Activated naive CD4-positive, alpha-beta T cell treated with Interleukin-2 at 50 U/mL for 16 hours (primary cell): ENCODE results near the gene UBR4.
"Not testable (repeated sequence)": the region's sequence is repeated elsewhere in the genome, so short reads cannot be mapped to it uniquely, and the experiment has no call there.

Experiments used
- DNase-seq: peaks from one replicate; pipeline ENCODE4 v3.0.0-alpha.2; 2020

The UBR4 gene

DNA sequence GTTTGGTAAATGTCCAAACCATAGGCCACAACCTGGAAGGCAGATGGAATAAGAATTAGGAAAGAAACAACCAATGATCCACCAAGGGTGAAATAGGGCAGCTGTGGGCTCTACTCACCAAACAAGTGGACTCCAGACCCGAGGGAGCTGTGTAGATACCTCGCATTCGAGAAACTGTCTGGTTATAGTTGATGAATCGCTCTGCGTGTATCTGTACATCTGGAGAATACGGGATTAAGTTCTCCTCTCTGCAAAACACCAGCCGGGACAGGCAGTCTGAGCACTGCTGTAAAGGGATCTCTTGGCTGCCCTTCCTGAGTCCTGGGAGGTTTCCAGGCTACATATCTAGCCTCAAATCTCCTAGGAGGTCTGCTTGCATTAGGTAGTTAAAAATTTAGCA, 9.4 kb upstream of the UBR4 start:
- no peak for DNase-seq

DNA sequence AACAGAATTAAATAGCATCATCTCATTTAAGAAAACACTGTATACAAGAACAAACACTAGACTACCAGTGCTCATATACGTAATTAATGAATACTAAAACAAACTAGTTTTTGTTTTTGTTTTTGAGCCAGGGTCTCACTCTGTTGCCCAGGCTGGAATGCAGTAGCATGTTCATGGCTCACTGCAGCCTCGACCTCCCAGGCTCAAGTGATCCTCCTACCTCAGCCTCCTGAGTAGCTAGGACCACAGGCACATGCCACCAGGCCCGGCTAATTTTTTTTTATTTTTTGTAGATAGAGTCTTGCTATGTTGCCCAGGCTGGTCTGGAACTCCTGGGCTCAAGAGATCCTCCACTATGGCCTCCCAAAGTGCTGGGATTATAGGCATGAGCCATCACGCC, 6.5 kb upstream of the UBR4 start:
- not testable (repeated sequence) for DNase-seq

DNA sequence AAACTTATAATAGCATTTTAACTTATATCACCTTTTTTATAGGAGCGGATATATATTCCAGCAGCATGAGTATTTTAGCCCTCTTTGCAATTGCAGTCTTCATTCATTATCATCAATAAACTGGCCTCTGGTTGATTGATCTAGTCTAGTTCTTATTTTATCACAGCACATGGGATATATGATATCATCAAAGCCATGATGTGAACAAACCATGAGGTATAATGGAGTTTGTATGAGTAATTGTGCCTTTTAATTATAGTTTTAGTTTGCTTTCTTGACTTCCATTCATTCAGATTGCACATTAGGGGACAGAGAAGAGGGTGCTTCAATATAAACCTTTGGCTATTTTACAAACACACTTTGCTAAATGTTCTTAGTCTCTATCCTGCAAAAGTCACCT, 3.5 kb upstream of the UBR4 start:
- no peak for DNase-seq

DNA sequence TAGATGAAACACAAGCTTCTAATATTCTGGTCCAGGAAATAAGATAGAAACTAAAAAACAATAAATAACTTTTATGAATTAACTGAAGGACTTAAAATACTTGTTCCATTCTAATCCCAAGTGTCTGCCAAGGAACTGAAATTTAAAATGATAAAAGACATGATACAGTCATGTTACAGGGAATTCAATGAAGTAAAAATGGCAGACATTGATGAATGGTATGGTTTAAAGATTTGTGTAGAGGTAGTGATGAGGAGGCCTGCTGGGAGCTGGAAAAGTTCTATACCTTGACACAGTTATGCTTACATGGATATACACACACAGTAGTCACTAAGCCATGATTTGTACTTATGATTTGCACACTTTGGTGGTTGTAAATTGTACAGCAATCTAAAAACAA, 2.1 kb upstream of the UBR4 start:
- no peak for DNase-seq

DNA sequence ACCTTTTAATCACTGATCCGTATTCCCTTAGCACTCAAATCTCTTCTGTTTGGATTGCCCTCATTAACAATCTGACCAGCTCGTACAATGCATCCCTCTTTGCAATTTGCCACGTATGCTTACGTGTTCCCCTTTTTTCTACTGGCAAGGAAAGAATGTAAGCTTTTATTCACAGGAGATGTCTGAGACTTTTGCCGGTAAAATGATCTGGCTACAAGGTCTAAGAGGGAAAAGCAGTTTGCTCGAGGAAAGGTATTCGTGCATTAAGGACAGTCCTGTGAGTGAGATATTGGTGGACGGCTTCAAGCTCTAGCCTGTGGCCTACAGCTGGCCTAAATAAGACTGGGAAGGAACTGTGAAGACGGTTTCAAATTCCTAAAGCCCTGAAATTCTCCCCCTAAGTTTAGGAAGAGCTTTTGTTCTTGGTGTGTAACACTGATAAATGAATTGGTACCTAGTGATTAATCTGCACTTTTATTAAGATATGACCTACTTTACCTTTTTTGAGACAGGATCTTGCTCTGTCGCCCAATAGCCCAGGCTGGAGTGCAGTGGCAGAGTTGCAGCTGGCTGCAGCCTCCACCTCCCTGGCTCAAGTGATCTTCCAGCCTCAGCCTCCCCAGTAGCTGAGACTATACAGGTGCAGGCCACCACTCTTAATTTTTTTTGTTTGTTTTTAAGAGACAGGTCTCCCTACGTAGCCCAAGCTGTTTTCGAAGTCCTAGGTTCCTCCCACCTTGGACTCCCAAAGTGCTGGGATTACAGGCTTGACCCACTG, 895 bp upstream of the UBR4 start:
- no peak for DNase-seq

DNA sequence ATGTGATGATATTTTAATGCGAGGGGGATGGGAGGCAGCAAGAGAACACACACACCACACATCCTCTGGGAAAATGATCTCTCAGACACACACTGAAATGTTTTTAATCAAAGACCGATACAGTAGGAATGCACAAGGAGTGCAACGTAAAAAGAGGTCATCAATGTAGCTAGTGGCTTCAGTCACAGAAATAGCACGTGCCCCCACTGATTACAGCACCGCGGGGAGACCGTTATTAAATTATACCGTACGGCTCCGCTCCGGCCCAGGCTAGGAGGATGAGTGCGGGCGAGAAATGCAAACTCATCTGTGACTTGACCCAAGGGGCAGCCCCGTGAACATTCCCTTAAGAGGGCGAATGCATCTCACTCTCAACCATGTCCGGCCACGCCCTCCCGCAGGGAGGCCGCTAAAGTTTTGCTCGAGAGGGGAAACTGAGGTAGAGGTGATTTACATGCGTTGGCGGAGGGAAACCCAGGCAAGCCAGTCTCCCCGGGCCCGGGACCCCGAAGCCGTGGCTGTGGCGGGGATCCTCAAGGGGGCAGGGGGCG, 552 bp downstream of the UBR4 start:
- peak; percentile 66 for DNase-seq

DNA sequence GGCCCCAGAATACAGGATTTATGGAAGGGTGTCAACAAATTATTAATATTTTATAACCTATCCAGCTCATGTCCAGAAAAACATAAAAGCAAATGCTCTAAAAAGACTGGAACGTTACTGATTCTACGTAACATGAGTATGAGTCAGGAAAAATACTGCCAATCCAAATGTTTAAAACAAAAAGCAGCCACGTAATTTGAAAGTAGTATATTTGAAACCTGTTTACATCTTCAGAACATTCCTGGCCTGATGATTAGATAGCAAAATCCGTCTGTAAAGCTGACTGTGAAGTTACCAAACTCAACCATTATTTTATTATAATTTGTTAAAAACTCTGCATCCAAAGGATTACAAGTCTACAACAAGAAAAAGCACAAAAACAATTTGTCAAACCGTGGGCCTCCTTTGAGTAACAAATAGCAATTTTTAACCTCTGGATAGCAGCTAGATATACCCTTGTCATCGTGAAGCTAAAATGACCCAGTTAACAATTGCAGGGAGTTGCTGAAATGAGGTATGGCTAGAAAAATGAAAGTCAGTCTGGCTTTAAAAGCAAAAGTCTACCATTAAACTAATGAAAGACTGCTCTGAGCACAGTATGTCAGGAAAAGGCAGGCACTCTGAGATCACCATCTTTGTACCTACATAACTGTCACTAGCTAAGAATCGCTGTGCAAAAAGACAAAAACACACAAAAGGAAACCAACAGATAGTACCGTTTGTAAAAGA, 1.2 kb downstream of the UBR4 start:
- no peak for DNase-seq

DNA sequence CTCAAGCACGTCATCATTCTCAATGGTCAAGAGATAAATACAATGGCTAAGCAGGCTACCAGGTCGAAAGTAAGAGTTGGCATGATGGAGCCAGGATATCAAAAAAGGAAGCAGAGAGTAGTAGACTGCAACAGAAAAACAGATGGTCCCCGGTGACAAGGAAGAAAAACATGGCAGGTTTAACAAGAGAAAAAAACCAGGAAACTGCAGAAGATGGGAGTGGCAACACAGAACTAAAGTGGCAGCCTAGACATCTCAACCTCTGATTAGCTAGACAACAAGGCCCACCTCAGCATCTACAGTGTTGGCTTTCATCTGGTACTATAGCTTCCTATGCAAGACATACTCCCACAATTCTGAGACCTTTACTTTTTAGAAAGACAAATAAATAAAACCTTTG, 3.1 kb downstream of the UBR4 start:
- no peak for DNase-seq

DNA sequence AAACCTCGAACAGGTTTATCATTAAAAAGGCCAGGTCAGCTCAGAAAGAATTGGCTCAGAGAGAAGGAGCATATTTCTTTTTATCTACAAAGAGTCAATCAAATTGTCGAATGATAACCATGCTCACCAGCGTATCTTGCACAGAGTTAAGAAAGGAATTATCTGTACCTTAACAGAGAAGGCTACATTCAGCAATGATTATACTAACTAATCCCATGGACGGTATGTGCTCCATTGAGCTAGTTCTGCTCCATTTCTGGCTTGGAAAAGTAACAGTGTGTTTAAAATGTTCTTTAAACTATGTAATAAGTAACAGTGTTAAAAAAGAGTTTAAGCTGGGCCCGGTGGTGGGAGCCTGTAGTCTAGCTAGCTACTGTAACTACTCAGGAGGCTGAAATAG, 4.2 kb downstream of the UBR4 start:
- no peak for DNase-seq

DNA sequence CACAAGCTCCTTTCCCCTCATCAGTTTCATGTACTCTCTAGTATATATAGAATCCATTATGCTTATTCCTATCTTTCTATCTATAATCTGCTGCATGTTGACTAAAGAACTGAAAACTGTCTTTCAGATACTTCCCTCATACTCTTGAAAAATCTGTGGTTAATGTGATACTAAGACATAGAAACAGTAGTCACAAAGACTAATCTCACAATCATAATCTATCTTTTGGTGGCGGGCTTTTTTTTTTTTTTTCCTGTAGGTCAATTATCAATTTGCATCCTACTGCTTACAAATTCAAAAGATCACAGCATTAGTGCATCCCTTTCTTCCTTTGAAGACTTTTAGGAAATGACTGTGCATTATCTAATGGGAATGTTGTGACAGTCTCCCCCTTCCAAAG, 4.7 kb downstream of the UBR4 start:
- DNase-seq, result no peak

DNA sequence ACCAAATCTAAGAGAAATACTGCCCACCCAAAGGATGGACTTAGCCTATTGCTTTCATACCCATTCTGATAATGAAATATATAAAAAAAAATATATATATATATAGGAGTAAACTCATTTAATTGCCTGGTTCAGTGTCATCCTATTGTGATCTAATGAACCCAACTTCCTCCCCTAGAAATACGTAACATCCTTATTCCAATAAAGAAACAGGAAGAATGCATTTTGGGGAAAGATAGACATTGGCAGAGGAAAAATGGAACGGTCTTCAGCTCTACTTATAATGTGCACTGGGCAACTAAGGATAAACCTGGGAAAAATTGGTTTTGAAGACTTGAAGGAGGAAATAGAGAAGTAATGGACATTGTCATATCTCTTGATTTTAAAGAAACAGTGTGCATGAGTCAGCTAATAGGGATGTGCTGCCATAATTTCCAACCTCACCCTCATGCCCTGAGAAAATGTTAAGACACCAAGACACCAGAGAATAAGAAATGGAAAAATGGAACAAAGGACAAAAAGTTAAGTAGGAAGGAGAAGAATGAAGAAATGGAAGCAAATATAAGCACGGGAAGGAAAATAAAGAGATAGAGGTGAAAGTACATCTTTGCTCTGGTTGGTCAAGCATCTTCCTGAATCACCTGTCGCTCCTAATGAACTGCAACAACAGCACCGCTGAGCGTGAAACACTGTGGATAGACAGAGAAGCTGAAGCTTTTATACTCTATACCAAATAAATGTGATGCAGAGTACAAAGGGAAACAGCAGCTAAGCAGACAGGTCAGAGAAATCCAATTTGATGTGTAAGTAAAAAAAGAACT, 5.4 kb downstream of the UBR4 start:
- DNase-seq, result no peak

DNA sequence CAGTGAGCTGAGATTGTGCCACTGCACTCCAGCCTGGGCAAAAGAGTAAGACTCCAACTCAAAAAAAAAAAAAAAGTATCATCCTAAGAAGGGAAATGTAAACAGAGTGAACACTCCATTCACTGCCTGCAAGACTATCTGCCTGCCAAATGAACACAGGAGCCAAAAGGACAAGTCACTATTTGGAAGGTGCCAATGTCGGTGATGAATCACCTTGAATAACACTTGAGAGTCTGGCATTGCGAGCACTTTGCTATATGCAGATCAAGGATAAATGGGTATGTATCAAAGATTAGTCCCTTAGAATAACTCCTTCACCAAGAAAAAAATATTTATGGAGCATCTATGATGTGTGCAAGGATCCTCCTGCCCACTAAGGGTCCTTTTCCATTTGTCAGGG, 6.6 kb downstream of the UBR4 start:
- no peak for DNase-seq

DNA sequence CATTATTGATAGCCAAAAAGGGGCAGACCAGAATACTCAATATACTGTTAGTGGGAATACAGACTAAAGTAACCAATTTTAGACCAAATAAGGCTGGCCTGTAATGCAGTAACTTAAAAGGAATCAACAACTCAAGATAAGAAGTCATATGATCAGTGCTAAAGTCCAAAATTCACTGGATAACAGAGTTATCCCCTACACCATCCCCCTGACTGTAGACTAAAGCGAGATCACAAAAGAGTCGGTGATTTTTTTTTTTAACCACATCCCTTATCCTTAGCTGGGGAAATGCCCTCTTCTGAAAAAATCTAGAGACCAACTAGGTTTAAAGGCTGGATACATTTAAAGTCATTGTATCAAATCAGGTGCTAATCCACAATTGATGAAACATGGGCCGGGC, 7.7 kb downstream of the UBR4 start:
- DNase-seq, result no peak

DNA sequence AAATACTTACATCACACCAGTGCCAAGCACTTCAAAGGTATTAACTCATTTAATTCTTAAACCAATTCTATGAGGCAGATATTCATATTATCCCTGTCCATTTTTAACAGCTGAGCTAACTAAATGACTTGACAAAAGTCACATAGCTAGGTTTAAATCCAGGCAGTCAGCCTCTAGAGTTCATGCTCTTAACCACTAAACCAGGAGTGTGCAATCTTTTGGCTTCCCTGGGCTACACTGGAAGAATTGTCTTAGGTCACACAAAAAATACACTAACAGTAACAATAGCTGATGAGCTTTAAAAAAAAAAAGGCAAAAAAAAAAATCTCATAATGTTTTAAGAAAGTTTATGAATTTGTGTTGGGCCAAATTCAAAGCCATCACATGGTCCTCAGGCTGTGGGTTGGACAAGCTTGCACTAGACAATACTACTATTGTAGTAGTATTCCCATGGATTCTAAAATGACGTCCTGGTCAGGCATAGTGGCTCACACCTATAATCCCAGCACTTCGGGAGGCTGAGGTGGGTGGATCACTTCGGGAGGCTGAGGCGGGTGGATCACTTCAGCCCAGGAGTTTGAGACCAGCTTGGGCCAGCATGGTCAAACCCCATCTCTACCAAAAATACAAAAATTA, 10.0 kb downstream of the UBR4 start:
- no peak for DNase-seq

DNA sequence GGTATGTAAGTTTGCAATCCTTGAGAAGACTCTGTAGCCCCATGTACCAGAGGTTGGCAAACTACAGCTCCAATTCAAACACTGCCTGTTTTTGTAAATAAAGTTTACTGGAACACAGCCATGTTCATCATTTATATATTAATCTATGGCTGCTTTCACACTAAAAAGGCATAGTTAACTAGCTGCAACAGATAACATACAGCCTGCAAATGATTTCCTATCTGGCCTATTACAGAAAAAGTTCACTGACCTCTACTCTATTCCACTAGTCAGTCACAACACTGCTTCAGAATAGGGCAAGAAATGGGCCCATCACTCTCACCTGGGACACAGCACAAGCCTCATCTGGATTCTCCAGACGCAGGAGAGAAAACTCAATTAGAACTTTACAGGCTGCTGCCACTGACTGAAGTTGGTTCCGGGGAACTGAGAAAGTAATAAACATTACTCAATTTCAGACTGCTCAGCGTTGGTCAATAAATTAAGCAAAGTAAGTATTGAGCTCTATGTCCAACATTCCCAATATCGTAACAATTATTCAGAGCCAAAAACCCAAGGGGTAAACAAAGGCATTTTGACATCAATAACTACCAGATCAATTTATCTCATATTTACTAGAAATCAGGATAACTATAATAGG, 10.6 kb downstream of the UBR4 start:
- DNase-seq, result no peak

DNA sequence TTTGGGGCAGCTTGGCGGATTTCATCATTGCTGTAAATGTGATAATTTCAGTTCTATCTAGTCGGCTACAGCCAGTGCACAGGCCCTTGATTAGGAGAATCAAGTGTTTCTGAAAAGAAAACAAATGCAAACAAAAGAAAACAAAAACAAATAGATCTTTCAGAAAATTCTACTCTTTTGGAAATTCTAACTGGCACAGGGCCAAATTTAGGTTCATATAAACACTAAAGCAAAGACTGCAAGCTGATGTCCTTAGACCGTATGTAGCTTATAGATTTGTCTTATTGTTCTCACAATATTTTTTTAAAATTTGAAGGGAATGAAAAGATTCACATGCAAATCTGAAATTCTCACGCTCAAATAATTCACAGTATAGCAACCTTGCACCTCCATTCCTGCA, 11.2 kb downstream of the UBR4 start:
- DNase-seq, result no peak

DNA sequence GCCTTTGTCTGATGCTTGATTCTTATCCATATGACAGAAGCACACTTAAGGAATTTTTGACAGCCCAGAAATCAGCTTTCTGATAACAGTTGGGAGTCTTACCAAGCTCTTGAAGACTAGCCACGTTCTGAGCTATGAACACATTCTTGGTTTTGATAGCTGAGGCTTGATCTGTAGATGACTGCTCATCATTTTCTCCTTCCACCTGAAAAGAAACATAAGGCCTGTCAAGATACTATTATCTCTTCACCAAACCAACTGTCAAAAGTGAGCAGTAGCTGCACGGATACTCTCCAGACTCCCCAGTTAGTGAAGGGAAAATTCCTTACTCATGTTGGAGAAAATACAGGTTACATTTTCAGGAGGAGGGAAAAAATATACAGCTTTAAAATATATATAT, 12.2 kb downstream of the UBR4 start:
- DNase-seq, result no peak

DNA sequence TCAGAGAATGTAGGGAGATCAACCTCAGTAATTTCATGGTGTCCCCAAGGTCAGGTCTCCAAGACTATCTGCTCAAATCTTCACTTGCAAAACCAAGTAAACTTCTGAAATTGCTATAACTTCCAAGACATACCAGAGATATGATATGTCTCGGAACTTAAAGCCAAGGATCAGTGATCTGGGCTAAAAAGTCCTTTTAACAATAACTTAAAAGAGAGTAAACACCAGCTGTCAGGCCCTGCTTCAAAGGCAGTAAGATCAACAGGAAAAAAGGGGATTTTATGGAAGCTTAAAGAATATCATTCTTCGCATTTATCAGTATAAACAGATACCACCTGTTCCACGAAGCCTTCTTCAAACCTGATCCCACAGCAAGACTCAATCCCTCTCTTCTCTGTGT, 13.7 kb downstream of the UBR4 start:
- DNase-seq, result no peak

DNA sequence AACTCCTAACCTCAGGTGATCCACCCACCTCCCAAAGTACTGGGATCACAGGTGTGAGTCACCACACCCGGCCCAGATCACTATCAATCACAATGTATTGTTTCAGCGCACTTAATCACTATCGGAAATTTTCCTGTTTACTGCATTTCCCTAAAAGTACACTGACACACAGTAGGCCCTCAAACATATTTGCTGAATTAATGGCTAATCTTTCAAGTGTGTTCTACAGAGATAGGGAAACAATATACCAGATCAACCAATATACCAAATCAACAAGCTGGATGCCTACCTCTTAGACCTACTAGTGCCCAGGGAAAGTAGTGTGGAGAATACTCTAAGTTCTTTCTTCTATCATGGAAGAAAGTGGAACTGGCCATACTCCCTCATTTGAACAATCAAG, 17.1 kb downstream of the UBR4 start:
- DNase-seq, result no peak

DNA sequence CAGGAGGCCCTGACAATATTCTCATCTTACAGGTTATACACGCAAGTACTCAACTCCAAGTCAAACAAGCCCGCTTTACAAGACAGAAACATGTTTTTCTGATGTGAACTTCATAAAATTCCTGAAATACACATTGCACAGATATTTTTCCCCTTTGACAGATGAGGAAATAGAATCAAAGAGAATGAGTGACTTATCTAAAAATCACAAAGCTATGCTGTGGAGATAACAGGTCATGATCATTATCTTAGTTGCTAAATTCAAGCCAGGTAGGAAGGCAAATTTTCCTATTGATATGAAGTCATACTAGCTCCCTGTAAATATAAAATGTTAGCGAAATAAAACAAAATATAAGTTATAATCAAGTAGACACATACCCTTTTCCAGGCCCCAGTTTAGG, 18.3 kb downstream of the UBR4 start:
- no peak for DNase-seq

DNA sequence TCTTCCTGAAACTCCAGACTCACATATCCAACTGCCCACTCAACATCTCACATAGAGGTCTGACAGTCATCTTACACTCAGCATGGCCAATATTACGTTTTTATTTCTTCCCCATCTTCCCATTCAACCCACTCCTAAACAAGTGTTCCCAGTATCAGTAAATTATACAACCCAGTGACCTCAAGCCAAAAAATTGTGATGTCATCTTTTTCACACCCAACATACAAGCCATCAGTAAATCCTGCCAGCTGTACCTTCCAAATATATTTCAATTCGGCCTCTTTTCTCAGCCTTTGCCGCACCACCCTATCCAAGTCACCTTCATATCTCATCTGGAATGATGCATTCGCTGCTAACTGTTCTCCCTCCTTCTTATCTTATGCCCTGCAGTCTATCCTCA, 19.6 kb downstream of the UBR4 start:
- no peak for DNase-seq

DNA sequence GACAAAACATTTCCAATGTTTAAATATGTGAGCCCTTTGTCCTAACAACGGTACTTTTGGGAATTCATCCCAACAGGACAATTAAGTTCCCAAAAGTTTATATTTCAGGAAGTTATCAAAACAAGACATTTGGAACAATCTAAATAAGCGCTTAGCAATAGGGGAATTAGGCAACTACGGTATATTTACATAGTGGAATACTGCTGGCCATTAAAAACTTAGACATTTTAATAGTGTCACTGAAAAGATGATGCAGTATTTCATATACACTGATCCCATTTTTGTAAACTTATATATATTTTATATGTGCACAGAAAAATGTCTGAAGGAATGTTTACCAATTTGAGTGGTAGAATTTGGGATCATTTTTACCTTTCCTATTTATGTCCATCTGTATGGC, 20.8 kb downstream of the UBR4 start:
- no peak for DNase-seq

DNA sequence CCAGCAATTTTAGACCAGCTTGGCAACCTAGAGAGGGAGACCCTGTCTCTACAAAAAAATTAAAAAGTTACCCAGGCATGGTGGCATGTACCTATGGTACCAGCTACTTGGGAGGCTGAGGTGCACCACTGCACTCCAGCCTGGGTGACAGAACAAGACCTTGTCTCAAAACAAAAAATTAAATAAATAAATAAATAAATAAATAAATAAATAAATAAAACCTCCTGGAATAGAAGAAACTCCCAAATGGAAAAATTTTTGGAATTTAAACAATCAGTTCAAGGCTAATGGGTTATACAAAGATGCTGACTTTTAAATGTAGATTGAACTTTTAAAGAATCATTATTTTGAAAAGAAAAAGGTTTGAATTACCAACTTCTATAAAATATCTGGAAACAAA, 22.2 kb downstream of the UBR4 start:
- DNase-seq, result no peak
